Measurements from ENCODE around the gene CAPZB.

The CAPZB gene

DNA sequence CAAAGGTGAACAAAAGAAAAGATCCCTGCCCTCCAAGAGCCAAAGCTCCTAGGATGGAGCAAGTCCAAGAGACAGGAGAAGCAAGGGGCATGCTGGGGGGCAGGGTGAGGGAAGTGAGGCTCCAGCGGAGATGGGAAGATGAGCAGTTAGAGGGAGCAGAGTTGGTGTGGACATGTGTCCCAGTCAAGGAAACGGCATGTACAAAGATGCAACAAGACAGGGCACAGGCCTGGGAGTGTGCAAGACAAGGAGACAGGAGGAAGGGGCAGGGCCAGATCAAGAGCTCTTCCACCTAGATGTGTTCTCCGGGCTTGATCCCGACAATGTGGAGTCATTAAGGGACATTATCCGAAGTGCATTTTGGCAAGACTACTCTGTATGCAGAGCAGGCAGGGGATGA, 82.1 kb downstream of the CAPZB start:
- Histone ChIP-seq H3K9me3 (ENCODE audit: control insufficient read depth, low read length) (no peaks in the 10 kb centered on the region), H3K27ac (ENCODE audit: low read depth, low read length, severe bottlenecking) (no peak overlapping the region), H3K4me3 (ENCODE audit: extremely low read depth, insufficient read depth, low read length, poor library complexity, severe bottlenecking) (no peak overlapping the region), H3K36me3 (ENCODE audit: control insufficient read depth, insufficient read depth, low read length) (peaks cover 40% of the 10 kb centered on the region), H3K4me1 (ENCODE audit: control insufficient read depth, insufficient read depth, low read length, poor library complexity, severe bottlenecking) (peaks cover 35% of the 10 kb centered on the region)
- WGBS, 2 experiments (ENCODE audit: insufficient coverage in 2 of 2), result 96 to 97% methylated on average over 5 of the region's 5 CpGs

DNA sequence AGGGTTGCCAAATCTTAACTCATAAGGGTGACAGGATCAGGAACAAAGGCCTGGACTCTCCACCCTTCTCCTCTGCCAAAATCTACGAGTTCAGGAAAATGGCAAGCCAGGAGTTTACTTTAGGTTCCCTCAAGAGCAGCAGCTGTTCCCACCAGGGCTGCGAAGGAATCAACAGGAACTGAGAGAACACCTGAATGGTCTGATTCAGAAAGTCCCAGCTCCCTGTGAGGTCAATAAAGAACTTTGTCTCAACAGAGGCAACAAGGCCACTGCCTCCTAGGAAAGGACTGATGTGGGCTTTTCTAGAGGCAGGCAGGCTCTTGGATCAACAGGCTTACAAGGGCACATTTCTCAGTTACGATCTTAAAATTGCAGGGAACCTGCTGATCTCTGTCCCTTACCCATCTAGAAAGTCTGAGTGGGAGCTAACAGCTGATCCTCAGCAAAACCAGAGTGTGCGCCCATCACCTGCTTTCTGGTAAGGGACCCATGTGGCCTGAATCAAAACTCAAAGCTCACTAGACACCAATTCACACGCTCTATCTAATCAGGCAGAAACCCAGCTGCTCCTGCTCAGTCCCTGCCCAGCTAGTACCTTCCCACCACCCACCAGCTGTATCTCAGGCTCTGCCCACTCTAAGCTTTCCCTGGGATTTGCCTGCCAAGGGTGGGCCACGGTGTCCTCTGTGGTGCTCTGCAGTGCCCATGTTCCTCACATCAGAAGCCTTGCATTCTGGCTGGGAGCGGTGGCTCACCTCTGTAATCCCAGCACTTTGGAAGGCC, 83.1 kb downstream of the CAPZB start:
- H3K36me3 ChIP-seq (ENCODE audit: control insufficient read depth, insufficient read depth, low read length), result peaks cover 37% of the 10 kb centered on the region
- H3K4me1 ChIP-seq (ENCODE audit: control insufficient read depth, insufficient read depth, low read length, poor library complexity, severe bottlenecking), result peaks cover 25% of the 10 kb centered on the region
- no peaks in the 10 kb centered on the region for H3K9me3 ChIP-seq (ENCODE audit: control insufficient read depth, low read length)
- H3K27ac ChIP-seq (ENCODE audit: low read depth, low read length, severe bottlenecking), result no peak overlapping the region
- 97% methylated on average over 7 of the region's 7 CpGs for WGBS, 2 experiments (ENCODE audit: insufficient coverage in 2 of 2)
- no peak overlapping the region for H3K4me3 ChIP-seq (ENCODE audit: extremely low read depth, insufficient read depth, low read length, poor library complexity, severe bottlenecking)

DNA sequence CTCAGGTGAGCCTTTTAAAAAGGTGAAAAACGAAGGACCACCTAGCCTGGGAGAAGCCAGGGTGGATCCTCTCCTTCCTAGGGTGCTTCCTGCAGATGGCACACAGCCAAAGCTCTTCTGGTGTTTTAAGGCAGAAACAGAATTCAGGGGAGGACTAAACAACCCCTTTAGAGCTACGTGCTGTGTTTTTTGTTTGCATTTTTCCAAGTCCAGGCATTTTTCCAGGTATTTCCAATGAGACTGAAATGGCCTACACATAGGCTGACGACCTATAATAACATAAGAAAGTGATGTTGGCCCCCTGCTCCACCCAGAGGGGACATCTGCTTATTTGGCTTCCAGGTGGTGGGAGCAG, 83.8 kb downstream of the CAPZB start:
- Histone ChIP-seq H3K9me3 (ENCODE audit: control insufficient read depth, low read length) (no peaks in the 10 kb centered on the region), H3K27ac (ENCODE audit: low read depth, low read length, severe bottlenecking) (no peak overlapping the region), H3K4me3 (ENCODE audit: extremely low read depth, insufficient read depth, low read length, poor library complexity, severe bottlenecking) (no peak overlapping the region), H3K4me1 (ENCODE audit: control insufficient read depth, insufficient read depth, low read length, poor library complexity, severe bottlenecking) (peaks cover 25% of the 10 kb centered on the region), H3K36me3 (ENCODE audit: control insufficient read depth, insufficient read depth, low read length) (peaks cover 37% of the 10 kb centered on the region)
- WGBS, 2 experiments (ENCODE audit: insufficient coverage in 2 of 2), result 65 to 75% methylated on average over 3 of the region's 3 CpGs

DNA sequence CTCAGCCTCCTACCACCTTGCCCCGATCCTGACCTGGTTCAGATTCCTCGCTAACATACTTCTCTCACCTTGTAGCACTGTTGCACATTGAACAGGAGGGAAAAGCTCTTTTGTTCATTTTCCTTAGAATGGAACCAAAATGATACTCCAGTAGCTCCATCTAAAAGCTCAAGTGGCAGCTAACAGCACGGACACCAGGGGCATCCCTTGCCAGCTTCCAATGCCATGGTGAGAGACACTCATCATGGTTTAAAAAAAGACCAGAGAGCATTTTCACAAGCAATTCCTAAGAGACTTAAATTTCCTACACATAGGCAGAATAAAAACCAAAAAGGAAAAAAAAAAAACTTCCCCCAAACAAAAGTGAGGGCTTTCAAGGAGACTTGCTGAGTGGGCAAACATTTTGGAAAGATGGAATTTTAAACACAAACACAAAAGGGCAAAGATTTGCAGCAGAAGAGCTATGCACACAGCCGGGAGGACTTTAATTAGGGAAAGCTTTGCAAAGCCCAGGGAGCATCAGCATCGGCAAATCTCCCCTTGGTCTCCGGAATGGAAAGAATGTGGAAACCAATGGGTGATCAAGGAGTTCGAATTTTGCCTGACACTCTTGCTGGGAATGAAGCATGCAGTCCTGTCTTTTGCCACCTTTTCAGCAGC, 84.3 kb downstream of the CAPZB start:
- Histone ChIP-seq H3K4me1 (ENCODE audit: control insufficient read depth, insufficient read depth, low read length, poor library complexity, severe bottlenecking) (peaks cover 25% of the 10 kb centered on the region), H3K27ac (ENCODE audit: low read depth, low read length, severe bottlenecking) (no peak overlapping the region), H3K9me3 (ENCODE audit: control insufficient read depth, low read length) (no peaks in the 10 kb centered on the region), H3K4me3 (ENCODE audit: extremely low read depth, insufficient read depth, low read length, poor library complexity, severe bottlenecking) (no peak overlapping the region), H3K36me3 (ENCODE audit: control insufficient read depth, insufficient read depth, low read length) (peaks cover 36% of the 10 kb centered on the region)
- 49 to 56% methylated on average over 7 of the region's 7 CpGs for WGBS, 2 experiments (ENCODE audit: insufficient coverage in 2 of 2)

DNA sequence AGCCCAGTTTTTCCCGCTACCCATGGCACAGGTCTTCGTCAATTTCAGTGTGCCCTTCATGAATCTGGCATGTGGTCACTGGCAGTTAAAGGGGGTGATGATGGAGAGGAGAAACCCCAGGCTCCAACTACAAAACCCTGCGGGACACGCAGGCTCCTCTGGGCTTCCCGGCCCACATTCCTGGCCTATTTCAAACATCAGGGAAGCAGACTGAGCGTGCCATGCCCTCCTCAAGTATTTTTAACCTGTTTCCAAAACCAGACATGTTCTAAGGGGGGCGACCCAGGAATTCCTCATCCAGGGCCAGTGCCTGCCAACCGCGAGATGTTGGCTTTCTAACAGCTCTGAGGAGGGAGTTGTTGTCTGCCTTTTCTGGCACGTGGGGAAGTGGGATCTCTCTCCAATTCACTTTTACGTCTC, 85.1 kb downstream of the CAPZB start:
- no peaks in the 10 kb centered on the region for H3K9me3 ChIP-seq (ENCODE audit: control insufficient read depth, low read length)
- peaks cover 22% of the 10 kb centered on the region for H3K4me1 ChIP-seq (ENCODE audit: control insufficient read depth, insufficient read depth, low read length, poor library complexity, severe bottlenecking)
- peaks cover 33% of the 10 kb centered on the region for H3K36me3 ChIP-seq (ENCODE audit: control insufficient read depth, insufficient read depth, low read length)
- 92% methylated on average over 4 to 6 of the region's 11 CpGs for WGBS, 2 experiments (ENCODE audit: insufficient coverage in 2 of 2)
- H3K27ac ChIP-seq (ENCODE audit: low read depth, low read length, severe bottlenecking), result no peak overlapping the region
- H3K4me3 ChIP-seq (ENCODE audit: extremely low read depth, insufficient read depth, low read length, poor library complexity, severe bottlenecking), result no peak overlapping the region

DNA sequence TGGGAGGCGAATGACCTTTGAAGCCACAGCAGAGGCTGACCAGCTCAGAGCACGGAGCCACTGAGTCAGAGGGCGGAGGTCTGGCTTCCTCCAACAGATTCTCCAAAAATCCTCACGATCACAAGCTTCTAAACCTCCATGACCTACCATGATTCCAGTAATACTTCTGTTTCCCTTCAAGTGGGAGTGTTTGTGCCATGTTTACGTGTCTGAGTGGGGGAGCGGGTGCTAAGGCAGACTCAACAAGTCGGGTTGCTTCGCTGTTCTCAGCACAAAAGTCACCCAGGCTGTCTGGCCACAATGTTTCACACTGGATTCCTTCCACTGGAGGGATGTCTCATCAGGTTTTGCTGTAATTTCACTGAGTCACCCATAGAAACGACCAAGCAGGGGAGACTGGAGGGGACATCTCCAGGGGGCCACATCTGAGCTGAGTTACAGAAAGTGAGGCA, 87.0 kb downstream of the CAPZB start:
- WGBS, 2 experiments (ENCODE audit: insufficient coverage in 2 of 2), result 86 to 91% methylated on average over 6 to 8 of the region's 9 CpGs

DNA sequence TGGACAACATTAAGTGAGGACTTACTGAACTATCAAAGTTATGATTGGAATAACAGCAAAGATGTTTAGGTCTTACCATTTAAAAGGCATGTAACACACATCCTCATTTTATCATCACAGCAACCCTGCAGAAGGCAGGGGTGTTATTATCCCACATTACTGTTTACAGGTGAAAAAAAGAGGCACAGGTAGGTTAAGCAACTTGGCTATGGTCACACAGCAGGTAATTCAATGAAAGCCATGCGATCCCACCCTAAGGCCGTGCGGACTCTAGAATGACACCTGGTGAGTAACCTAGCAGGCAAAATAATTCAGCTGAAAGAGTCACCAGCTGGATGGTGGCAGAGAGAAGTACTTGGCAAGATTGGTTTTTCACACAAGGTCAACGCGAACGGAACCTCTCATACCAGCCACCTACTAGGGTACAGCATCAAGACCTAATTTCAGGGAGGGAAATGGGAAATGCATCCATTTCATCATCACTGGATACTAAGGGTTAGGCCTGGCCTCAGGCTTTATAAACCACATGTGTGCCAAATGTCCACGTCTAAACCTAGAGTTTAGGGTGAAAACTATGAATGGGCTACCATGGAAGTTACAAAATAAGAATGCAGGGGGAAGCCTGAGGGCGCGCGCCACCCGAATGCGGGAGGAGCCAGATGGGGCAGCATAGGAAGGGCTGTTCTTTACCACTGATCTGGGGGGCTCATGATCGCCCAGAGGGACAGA, 88.0 kb downstream of the CAPZB start:
- Histone ChIP-seq H3K9me3 (ENCODE audit: control insufficient read depth, low read length) (no peaks in the 10 kb centered on the region), H3K36me3 (ENCODE audit: control insufficient read depth, insufficient read depth, low read length) (peaks cover 25% of the 10 kb centered on the region), H3K27ac (ENCODE audit: low read depth, low read length, severe bottlenecking) (no peak overlapping the region), H3K4me1 (ENCODE audit: control insufficient read depth, insufficient read depth, low read length, poor library complexity, severe bottlenecking) (peaks cover 22% of the 10 kb centered on the region), H3K4me3 (ENCODE audit: extremely low read depth, insufficient read depth, low read length, poor library complexity, severe bottlenecking) (no peak overlapping the region)
- WGBS, 2 experiments (ENCODE audit: insufficient coverage in 2 of 2), result 93 to 97% methylated on average over 10 to 12 of the region's 13 CpGs

More for the DNA sequence above, 87.0 kb downstream of the CAPZB start:
- Histone ChIP-seq H3K4me3 (ENCODE audit: extremely low read depth, insufficient read depth, low read length, poor library complexity, severe bottlenecking) (no peak overlapping the region), H3K9me3 (ENCODE audit: control insufficient read depth, low read length) (no peaks in the 10 kb centered on the region), H3K4me1 (ENCODE audit: control insufficient read depth, insufficient read depth, low read length, poor library complexity, severe bottlenecking) (peaks cover 22% of the 10 kb centered on the region), H3K36me3 (ENCODE audit: control insufficient read depth, insufficient read depth, low read length) (peaks cover 29% of the 10 kb centered on the region), H3K27ac (ENCODE audit: low read depth, low read length, severe bottlenecking) (no peak overlapping the region)

DNA sequence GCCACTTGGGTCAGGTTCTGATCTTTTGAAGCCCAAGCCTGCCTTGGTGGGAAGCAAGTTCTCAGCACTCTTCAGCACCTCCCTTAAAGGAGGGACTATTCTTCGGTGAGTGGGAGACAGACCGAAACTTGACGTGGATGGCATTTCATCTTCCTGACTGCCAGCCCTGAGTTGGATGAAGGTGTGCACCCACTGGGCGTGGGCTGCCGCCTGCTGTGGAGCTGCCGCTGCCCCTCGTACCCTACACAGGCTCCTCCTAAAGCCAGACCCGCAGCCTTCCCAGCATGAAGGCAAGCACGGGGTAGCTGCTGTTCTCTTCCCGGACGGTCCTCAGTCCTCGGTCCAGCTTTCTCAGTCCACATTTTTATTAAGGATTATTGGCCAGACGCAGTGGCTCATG, 89.1 kb downstream of the CAPZB start:
- Histone ChIP-seq H3K4me1 (ENCODE audit: control insufficient read depth, insufficient read depth, low read length, poor library complexity, severe bottlenecking) (peaks cover 14% of the 10 kb centered on the region), H3K9me3 (ENCODE audit: control insufficient read depth, low read length) (no peaks in the 10 kb centered on the region), H3K4me3 (ENCODE audit: extremely low read depth, insufficient read depth, low read length, poor library complexity, severe bottlenecking) (no peak overlapping the region), H3K27ac (ENCODE audit: low read depth, low read length, severe bottlenecking) (no peak overlapping the region), H3K36me3 (ENCODE audit: control insufficient read depth, insufficient read depth, low read length) (peaks cover 17% of the 10 kb centered on the region)
- WGBS, 2 experiments (ENCODE audit: insufficient coverage in 2 of 2), result 95 to 98% methylated on average over 11 to 13 of the region's 13 CpGs

DNA sequence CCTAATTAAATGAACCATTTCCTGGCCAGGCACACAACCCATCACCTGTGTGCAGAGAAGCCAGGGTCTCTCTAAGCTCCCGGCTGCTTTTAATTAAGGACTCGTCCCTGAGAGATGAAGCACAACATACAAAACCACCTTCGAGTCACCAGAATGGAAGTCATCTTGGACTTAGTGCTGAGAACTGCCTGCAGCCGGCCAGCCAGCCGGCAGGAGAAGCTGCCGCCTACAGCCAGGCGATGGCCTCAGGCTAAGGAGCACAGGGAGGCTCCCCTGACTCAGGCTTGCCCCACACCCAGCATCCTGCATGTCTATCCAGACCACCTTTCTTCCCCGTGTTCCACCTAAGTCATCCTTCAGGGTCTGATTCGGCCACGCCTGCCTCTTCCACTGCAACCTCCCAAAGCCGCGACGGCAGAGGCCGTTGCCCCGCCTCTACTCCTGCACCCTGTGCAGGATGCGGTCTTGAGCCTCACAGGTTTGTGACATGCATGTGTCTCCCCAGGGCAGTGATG, 89.6 kb downstream of the CAPZB start:
- H3K27ac ChIP-seq (ENCODE audit: low read depth, low read length, severe bottlenecking), result no peak overlapping the region
- no peaks in the 10 kb centered on the region for H3K9me3 ChIP-seq (ENCODE audit: control insufficient read depth, low read length)
- 91 to 92% methylated on average over 14 to 16 of the region's 16 CpGs for WGBS, 2 experiments (ENCODE audit: insufficient coverage in 2 of 2)
- H3K4me1 ChIP-seq (ENCODE audit: control insufficient read depth, insufficient read depth, low read length, poor library complexity, severe bottlenecking), result peaks cover 13% of the 10 kb centered on the region
- H3K4me3 ChIP-seq (ENCODE audit: extremely low read depth, insufficient read depth, low read length, poor library complexity, severe bottlenecking), result no peak overlapping the region
- peaks cover 17% of the 10 kb centered on the region for H3K36me3 ChIP-seq (ENCODE audit: control insufficient read depth, insufficient read depth, low read length)

DNA sequence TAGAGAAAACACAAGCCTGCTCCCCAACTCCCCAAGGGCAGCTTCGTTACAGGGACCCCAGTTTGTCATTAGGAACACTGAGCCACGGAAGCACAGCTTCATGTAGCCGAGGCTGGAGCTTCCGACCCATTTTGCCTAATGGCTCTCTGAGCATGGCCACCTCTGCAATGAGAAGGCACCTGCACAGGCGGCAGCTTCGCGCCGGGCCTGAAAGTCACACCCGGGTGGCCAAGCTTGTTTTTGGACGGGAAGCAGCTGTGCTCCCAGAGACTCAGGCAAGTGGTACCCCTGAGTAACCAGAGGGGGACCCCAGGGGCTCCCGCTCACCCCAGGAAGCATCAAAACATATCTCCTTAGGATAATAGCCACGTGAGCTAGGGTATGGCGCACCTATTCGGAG, 92.3 kb downstream of the CAPZB start:
- WGBS, 2 experiments (ENCODE audit: insufficient coverage in 2 of 2), result 92% methylated on average over 11 to 14 of the region's 14 CpGs

More for the DNA sequence above, 92.3 kb downstream of the CAPZB start:
- Histone ChIP-seq H3K27ac (ENCODE audit: low read depth, low read length, severe bottlenecking) (no peak overlapping the region), H3K4me3 (ENCODE audit: extremely low read depth, insufficient read depth, low read length, poor library complexity, severe bottlenecking) (no peak overlapping the region), H3K4me1 (ENCODE audit: control insufficient read depth, insufficient read depth, low read length, poor library complexity, severe bottlenecking) (peaks cover 6% of the 10 kb centered on the region), H3K9me3 (ENCODE audit: control insufficient read depth, low read length) (no peaks in the 10 kb centered on the region), H3K36me3 (ENCODE audit: control insufficient read depth, insufficient read depth, low read length) (peaks cover 19% of the 10 kb centered on the region)

Measured in mesodermal cell (in vitro differentiated cells).